DND-41 (cell line): ENCODE data around the gene EPS8L3.

Source experiments
- ATAC-seq: fragments of 200-7000 bp; cut with Tn5 transposase; 3 replicates; pipeline ENCODE4 v1.9.1; 2021; ENCODE audit warnings: low read depth; ENCODE audit not compliant: insufficient read depth
- DNase-seq: peaks from one replicate; pipeline ENCODE4 v3.0.0-alpha.2; 2020
- H2AFZ ChIP-seq: 2 replicates; pipeline ENCODE4 v1.6.0; 2012; ENCODE audit warnings: low read depth, low read length
- H3K27ac ChIP-seq: 2 replicates; pipeline ENCODE4 v1.5.1; 2012; ENCODE audit warnings: low read length, inconsistent platforms
- H3K27me3 ChIP-seq: fragments of 200-600 bp; sonication (generic); 2 replicates; pipeline ENCODE4 v1.6.0; 2012; ENCODE audit warnings: low read length, mild to moderate bottlenecking, inconsistent platforms; ENCODE audit not compliant: insufficient read depth, poor library complexity
- H3K36me3 ChIP-seq: 2 replicates; pipeline ENCODE4 v1.5.1; 2012; ENCODE audit warnings: low read length, inconsistent platforms; ENCODE audit not compliant: insufficient read depth
- H3K4me1 ChIP-seq: 2 replicates; pipeline ENCODE4 v1.5.1; 2012; ENCODE audit warnings: mild to moderate bottlenecking, low read length; ENCODE audit not compliant: insufficient read depth
- H3K4me2 ChIP-seq: 2 replicates; pipeline ENCODE4 v1.6.0; 2012; ENCODE audit warnings: mild to moderate bottlenecking, moderate library complexity, low read length, inconsistent platforms; ENCODE audit not compliant: insufficient read depth
- H3K4me3 ChIP-seq, 2 experiments: fragments of 200-600 bp in 1 of 2; shearing (Covaris generic) in 1 of 2; 2 replicates each; pipeline ENCODE4 v1.5.1; 2012 to 2016; ENCODE audit warnings: inconsistent platforms in 2 of 2, low read length in 2 of 2, mild to moderate bottlenecking in 2 of 2, low read depth in 1 of 2, moderate library complexity in 1 of 2
- H3K79me2 ChIP-seq: 2 replicates; pipeline ENCODE4 v1.6.0; 2012; ENCODE audit warnings: low read length, inconsistent platforms; ENCODE audit not compliant: insufficient read depth
- H3K9ac ChIP-seq: 2 replicates; pipeline ENCODE4 v1.6.0; 2012; ENCODE audit warnings: low read depth, mild to moderate bottlenecking, inconsistent platforms, low read length, moderate library complexity
- H3K9me3 ChIP-seq: 2 replicates; pipeline ENCODE4 v1.5.1; 2012; ENCODE audit warnings: low read length, moderate library complexity, mild to moderate bottlenecking, inconsistent platforms; ENCODE audit not compliant: insufficient read depth, severe bottlenecking
- H4K20me1 ChIP-seq: 2 replicates; pipeline ENCODE4 v1.6.0; 2012; ENCODE audit warnings: low read length; ENCODE audit not compliant: insufficient read depth
- EZH2 ChIP-seq: IDR thresholded peaks from 3 replicates; pipeline ENCODE4 v1.6.1; 2012; ENCODE audit warnings: borderline replicate concordance, low read depth, mild to moderate bottlenecking, moderate library complexity, low read length, inconsistent platforms; ENCODE audit not compliant: severe bottlenecking
- TF ChIP-seq, protein P1 (sequence below): IDR thresholded peaks from 2 replicates; pipeline ENCODE4 v1.5.1; 2012; ENCODE audit warnings: borderline replicate concordance, low read length, moderate library complexity, mild to moderate bottlenecking; ENCODE audit not compliant: poor library complexity, severe bottlenecking; ENCODE audit errors: extremely low read depth

The EPS8L3 gene

DNA sequence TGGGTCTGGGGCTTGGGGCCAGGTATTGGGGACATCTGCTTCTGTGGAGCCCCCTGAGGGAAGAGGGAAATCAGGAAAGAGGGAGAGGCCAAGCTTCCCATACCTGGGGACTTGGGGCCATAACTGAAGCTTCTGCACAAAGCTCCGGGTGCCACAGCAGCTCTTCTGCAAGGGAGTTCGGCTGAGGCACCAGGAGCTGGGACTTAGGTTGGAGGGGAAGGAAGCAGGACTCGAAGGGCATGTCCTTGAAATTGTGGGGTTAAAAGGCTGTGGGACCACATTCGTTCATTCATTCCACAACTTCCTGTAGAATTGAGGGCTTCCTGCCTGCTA is 1.7 kb upstream of the EPS8L3 start:
- Histone ChIP-seq H3K36me3 (no peaks in the 10 kb centered on the region), H3K4me1 (no peaks in the 10 kb centered on the region), H3K4me3 (no peak overlapping the region), H3K9ac (no peak overlapping the region), H4K20me1 (no peaks in the 10 kb centered on the region), H3K27me3 (peaks cover 3% of the 10 kb centered on the region), H3K27ac (no peak overlapping the region), H2AFZ (no peak overlapping the region), H3K79me2 (no peaks in the 10 kb centered on the region), H3K4me2 (no peak overlapping the region), H3K9me3 (no peaks in the 10 kb centered on the region)
- ATAC-seq (no peak), DNase-seq (peak; percentile 1)
- TF ChIP-seq EZH2, result no peak
- TF ChIP-seq, protein P1, sequence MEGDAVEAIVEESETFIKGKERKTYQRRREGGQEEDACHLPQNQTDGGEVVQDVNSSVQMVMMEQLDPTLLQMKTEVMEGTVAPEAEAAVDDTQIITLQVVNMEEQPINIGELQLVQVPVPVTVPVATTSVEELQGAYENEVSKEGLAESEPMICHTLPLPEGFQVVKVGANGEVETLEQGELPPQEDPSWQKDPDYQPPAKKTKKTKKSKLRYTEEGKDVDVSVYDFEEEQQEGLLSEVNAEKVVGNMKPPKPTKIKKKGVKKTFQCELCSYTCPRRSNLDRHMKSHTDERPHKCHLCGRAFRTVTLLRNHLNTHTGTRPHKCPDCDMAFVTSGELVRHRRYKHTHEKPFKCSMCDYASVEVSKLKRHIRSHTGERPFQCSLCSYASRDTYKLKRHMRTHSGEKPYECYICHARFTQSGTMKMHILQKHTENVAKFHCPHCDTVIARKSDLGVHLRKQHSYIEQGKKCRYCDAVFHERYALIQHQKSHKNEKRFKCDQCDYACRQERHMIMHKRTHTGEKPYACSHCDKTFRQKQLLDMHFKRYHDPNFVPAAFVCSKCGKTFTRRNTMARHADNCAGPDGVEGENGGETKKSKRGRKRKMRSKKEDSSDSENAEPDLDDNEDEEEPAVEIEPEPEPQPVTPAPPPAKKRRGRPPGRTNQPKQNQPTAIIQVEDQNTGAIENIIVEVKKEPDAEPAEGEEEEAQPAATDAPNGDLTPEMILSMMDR, result no peak

- H3K4me2 ChIP-seq, result no peak overlapping the region
- no peaks in the 10 kb centered on the region for H4K20me1 ChIP-seq
- H3K4me3 ChIP-seq, result no peak overlapping the region
- TF ChIP-seq, protein P1, result no peak
- no peak for TF ChIP-seq EZH2
- no peaks in the 10 kb centered on the region for H3K36me3 ChIP-seq
- DNase-seq (peak; percentile 2), ATAC-seq (no peak)
- H3K9me3 ChIP-seq, result no peaks in the 10 kb centered on the region
- no peak overlapping the region for H2AFZ ChIP-seq
- H3K9ac ChIP-seq, result no peak overlapping the region
- peaks cover 3% of the 10 kb centered on the region for H3K27me3 ChIP-seq
- H3K4me1 ChIP-seq, result no peaks in the 10 kb centered on the region
- no peak overlapping the region for H3K27ac ChIP-seq
- H3K79me2 ChIP-seq, result no peaks in the 10 kb centered on the region
These were observed 1.1 kb upstream of the EPS8L3 start for GRCh38 chr1:109764561-109765482.

GRCh38 chr1:109762821-109763645 is 690 bp downstream of the EPS8L3 start:
- Histone ChIP-seq H3K27ac (no peak overlapping the region), H2AFZ (no peak overlapping the region)
- ATAC-seq, result no peak

More at GRCh38 chr1:109762821-109763645, 690 bp downstream of the EPS8L3 start:
- Histone ChIP-seq H3K4me1 (no peaks in the 10 kb centered on the region), H3K9me3 (no peaks in the 10 kb centered on the region), H3K9ac (no peak overlapping the region), H3K27me3 (peaks cover 3% of the 10 kb centered on the region), H3K4me2 (no peak overlapping the region), H3K79me2 (no peaks in the 10 kb centered on the region), H4K20me1 (no peaks in the 10 kb centered on the region), H3K36me3 (no peaks in the 10 kb centered on the region), H3K4me3 (no peak overlapping the region)
- no peak for DNase-seq
- TF ChIP-seq EZH2, result no peak
- TF ChIP-seq, protein P1, result no peak
